ENCODE data around the gene SMAD3. TPM values are rescaled to one million over a fixed set of nuclear protein-coding genes. Genes with fewer than 3 reads are reported as not detected.

Gene SMAD3
- total RNA-seq, 3 donors from 2014 or later, result 23.2 to 25.7 (median 24.4) TPM

DNA sequence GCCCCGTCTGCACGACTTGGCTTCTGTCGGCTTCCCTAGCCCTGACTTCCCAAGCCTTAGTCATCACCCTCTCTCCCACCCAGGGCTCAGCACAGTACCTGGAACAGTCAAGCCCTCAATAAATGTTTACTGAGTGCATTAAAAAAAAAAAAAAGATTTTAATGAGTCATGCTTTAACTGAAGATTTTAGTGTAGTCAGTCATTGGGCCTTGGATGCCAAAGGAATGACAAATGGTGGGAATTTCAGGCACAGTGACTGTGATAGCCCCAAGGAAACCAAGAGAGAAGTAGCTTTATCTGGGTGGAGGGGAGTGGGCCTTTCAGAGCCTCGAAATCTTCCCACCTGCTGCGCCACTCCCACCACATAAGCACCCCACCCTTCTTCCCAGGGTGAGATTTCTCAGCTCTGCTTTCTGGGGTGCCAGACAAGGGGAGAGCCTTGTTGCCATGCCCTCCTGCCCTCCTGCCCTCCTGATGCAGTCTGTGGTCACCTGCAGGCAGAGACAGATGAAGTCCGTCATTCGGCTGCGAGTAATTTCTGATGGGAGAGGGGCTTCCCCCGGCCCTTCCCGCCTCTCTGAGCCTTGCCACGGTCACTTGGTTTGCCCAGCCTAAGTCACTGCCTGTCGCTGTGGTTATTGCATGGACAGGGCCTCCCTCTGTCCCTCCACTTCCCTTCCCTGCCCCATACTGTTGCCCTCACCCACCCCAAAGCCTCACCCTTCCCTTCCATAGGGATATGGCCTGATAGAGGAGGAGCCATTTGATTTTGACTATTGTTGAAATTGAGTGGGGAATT lies 41.8 kb downstream of the SMAD3 start:
- Mint-ChIP-seq H3K4me3 (peak overlapping the region; percentile 31), H3K27me3 (ENCODE audit: low read depth) (no peaks in the 10 kb centered on the region), H3K9me3 (no peaks in the 10 kb centered on the region), H3K36me3 (ENCODE audit: insufficient read depth) (peaks cover 3% of the 10 kb centered on the region), H3K4me1 (ENCODE audit: low read depth) (peaks cover 40% of the 10 kb centered on the region)
- peak in 1 of 2 donors; percentile 4 for ATAC-seq
- DNase-seq, result no peak

DNA sequence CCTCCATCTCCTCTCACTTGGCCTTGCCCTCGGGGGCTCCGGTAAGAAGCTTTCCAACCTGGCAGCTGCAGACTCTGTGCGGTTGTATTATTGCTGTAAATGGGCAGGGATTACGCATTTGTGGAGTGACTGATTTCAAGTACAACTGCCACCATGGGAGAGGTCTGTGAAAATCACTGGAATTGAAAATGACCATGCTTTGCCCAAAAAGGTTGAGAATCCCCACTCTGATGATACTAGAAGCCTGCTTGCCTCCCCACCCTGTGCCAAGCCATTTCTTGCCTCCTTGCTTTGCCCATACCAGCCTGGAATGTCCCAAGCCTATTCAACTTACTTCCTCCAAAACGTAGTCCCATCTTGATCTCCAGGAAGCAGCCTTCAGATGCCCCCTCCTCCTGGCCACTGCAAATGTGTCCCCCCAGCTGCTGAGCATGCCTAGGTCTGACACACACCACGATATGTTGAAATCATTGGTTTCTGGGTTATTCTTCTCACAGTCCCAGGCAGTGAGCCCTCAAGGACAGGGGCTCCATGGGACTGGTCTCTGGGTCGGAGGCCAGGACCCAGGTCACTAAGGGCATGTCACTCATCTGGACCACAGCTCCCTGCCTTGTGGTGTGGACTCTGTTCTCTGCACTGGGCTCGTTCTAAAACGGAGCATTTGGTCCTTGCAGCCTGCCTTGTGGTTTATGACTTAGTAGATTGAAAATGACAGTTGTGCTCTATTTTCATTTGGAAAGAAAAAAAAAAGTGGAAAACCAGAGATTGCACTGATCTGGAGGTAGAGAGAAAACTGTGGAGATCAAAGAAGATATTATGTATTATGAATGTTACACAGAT lies 42.9 kb downstream of the SMAD3 start:
- ATAC-seq, result no peak
- H3K4me3 Mint-ChIP-seq, result no peak overlapping the region
- H3K4me1 Mint-ChIP-seq (ENCODE audit: low read depth), result peaks cover 49% of the 10 kb centered on the region
- H3K36me3 Mint-ChIP-seq (ENCODE audit: insufficient read depth), result peaks cover 5% of the 10 kb centered on the region
- DNase-seq, result no peak
- no peaks in the 10 kb centered on the region for H3K9me3 Mint-ChIP-seq
- no peaks in the 10 kb centered on the region for H3K27me3 Mint-ChIP-seq (ENCODE audit: low read depth)

DNA sequence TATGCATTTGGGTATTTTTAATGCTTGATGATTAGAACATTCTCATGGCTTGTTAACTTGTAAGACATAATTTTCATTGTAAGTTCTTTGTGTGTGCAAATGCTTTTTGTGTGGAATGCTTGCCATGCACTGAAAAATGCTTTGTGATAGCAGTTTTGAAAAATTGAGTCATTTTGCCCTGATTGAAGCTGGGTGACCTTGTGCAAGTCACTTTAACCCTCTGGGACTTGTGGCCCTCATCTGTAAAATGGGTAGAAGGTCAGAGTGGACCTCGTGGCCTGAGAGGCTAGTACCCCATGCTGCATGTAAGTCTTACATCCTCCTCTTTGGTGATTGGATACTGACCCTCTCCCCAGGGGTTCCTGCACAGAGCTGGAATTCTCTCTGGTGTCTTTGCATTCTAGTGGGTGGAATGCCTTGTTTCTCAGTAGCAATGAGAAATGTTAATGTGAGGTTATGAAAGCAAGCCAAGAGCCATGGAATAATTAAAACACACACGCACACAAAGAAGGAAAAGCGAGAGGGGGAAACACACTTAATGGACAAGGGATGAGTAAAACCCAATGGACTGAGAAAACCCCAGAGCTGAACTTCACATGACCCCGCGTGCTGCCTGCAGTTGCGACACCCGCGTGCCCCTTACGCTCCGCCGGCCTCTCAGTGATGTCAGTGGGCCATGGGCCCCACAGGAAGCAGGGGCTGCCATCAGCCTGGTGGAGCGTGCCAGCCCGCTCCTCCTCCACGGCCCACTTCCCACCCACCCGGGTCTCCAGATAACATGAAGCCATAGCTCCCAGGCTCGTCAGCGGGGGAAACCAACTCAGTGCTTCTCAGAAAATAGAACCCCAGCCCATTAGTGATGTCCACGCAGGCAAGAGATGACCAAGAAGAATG lies 44.0 kb downstream of the SMAD3 start:
- Mint-ChIP-seq H3K9me3 (no peaks in the 10 kb centered on the region), H3K36me3 (ENCODE audit: insufficient read depth) (peaks cover 5% of the 10 kb centered on the region), H3K27me3 (ENCODE audit: low read depth) (no peaks in the 10 kb centered on the region), H3K4me3 (no peak overlapping the region), H3K4me1 (ENCODE audit: low read depth) (peaks cover 59% of the 10 kb centered on the region)
- ATAC-seq (no peak), DNase-seq (no peak)

DNA sequence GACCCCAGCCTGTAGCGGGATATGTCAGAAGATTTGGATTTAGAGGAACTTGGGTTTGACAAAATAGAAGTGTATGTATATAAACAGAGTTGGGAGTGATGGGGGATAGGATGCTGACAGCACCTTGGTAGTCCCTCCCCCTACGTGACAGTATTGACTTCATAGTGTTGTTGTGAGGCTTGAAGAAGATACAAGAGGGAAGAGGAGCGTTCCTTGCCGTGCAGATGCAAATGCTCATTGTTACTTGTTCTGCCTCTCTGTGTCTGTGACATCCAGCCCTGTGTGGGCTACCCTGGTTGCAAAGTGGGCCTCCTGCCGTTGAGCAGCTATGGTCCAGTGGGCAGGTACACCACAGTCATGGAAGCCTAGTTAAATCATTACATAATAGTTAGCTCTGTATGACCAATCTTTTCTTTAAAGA lies 45.0 kb downstream of the SMAD3 start:
- no peaks in the 10 kb centered on the region for H3K27me3 Mint-ChIP-seq (ENCODE audit: low read depth)
- H3K9me3 Mint-ChIP-seq, result no peaks in the 10 kb centered on the region
- peak overlapping the region; percentile 5 for H3K4me3 Mint-ChIP-seq
- H3K36me3 Mint-ChIP-seq (ENCODE audit: insufficient read depth), result peaks cover 5% of the 10 kb centered on the region
- DNase-seq (no peak), ATAC-seq (no peak)
- peaks cover 69% of the 10 kb centered on the region for H3K4me1 Mint-ChIP-seq (ENCODE audit: low read depth)

DNA sequence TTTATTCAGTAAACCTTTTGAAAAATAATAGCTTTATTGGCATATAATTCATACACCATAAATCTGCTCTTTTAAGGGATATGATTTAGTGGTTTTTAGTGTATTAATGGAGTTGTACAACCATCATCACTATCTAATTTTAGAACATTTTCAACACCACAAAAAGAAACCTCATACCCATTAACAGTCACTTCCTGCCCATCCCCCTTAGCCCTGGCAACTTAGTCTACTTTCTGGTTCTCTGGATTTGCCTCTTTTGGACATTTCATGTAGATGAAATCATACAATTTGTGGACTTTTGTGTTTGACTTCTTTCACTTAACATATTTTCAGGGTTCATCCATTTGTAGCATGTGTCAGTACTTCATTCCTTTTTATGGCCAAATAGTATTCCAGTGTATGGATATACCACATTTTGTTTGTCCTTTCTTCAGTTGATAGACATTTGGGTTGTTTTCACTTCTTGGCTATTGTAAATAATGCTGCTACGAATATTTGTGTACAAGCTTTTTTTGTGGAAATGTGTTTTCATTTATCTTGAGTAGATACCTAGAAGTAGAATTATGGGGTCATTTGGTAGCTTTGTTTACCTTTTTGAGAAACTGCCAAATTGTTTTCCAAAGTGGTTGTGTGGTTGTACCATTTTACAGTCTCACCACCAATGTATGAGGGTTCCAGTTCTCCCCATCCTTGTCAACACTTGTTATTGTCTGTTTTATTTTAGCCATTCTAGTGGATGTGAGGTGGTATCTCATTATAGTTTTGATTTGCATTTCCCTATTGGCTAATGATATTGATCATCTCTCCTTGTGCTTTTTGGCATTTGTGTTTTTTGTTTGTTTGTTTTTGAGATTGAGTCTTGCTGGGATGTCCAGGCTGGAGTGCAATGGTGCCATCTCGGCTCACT lies 45.8 kb downstream of the SMAD3 start:
- Mint-ChIP-seq H3K4me1 (ENCODE audit: low read depth) (peaks cover 77% of the 10 kb centered on the region), H3K4me3 (no peak overlapping the region), H3K36me3 (ENCODE audit: insufficient read depth) (peaks cover 3% of the 10 kb centered on the region), H3K9me3 (no peaks in the 10 kb centered on the region), H3K27me3 (ENCODE audit: low read depth) (no peaks in the 10 kb centered on the region)
- no peak for DNase-seq
- no peak for ATAC-seq

DNA sequence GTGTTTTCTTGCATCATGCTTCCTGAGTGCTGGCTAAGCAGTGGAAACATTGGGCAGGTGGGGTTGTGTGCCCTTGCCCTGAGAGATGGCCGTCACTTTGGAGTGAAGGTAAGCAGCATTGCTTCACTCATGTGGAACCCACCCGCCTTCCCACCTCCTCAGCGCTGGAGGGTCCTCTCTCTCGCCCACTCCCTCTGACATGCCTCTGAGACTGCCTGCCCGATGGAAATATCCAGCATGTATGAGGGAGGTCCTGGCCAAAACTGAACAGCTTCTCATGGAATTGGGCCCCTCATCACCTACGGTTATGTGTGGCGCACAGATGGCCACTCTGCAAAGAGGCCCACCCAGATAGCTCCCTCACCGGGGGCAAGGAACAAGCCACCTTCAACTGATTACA lies 48.6 kb downstream of the SMAD3 start:
- peaks cover 5% of the 10 kb centered on the region for H3K36me3 Mint-ChIP-seq (ENCODE audit: insufficient read depth)
- H3K4me3 Mint-ChIP-seq, result no peak overlapping the region
- DNase-seq, result no peak

DNA sequence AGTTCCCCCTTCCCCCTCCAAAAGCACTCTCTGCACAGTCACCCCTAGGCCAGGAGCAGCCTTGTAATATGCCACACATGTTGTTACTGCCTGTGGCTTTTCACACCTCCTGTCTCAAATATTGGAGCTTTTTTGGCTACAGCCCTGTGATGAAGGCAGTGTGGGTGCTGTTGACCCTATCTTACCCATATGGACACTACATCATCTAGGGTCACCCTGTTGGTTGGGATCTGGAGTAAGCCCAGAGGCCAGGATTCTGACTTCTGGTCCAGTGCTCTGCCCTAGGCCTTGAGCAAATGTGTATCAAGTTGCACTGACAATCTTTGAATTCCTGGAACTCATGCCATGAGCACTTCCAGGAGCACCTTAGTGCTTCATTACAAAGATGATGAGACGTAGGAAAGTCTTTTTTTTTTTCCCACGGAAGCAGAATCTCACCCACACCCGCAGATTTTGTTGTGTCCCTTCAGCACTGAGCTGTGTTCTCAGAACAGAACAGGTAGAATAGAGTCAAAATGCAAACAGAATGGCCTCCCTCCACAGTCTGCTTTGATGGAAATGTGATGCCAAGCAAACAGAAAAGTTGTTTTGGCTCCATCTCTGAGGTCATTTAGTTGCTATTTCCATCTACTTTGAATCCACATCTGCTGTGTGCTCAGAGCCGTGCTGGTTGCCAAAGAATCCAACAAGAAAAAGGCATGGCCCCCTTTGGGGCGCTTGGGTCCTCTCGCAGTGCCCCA lies 49.6 kb downstream of the SMAD3 start:
- peak; percentile 49 to 62 for ATAC-seq
- no peak for DNase-seq
- H3K4me3 Mint-ChIP-seq, result peak overlapping the region; percentile 19
- H3K27me3 Mint-ChIP-seq (ENCODE audit: low read depth), result no peaks in the 10 kb centered on the region
- no peaks in the 10 kb centered on the region for H3K9me3 Mint-ChIP-seq
- peaks cover 7% of the 10 kb centered on the region for H3K36me3 Mint-ChIP-seq (ENCODE audit: insufficient read depth)
- H3K4me1 Mint-ChIP-seq (ENCODE audit: low read depth), result peaks cover 93% of the 10 kb centered on the region

More for the DNA sequence above, 48.6 kb downstream of the SMAD3 start:
- H3K27me3 Mint-ChIP-seq (ENCODE audit: low read depth), result no peaks in the 10 kb centered on the region
- H3K9me3 Mint-ChIP-seq, result no peaks in the 10 kb centered on the region
- no peak for ATAC-seq
- peaks cover 93% of the 10 kb centered on the region for H3K4me1 Mint-ChIP-seq (ENCODE audit: low read depth)

DNA sequence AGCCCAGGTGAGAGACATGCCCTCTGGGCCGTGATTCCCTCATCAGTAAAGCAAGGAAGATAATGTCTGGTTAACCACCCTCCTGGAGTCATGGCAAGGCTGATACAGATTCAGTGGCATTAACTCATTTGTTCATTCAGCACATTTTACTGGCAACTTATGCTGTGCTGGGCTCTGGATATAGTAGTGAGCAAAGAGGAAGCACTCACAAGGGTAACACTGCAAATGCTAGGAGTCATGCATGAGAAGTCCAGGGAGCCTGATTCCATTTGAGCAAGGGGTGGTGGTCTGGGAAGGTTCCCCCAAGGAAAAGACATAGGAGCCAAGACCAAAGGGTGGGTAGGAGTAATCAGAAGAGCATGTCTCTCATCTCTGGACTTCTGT lies 50.2 kb downstream of the SMAD3 start:
- no peaks in the 10 kb centered on the region for H3K27me3 Mint-ChIP-seq (ENCODE audit: low read depth)
- no peaks in the 10 kb centered on the region for H3K9me3 Mint-ChIP-seq
- peak overlapping the region; percentile 19 for H3K4me3 Mint-ChIP-seq
- no peak for DNase-seq
- H3K4me1 Mint-ChIP-seq (ENCODE audit: low read depth), result peaks cover 93% of the 10 kb centered on the region
- no peak for ATAC-seq
- peaks cover 7% of the 10 kb centered on the region for H3K36me3 Mint-ChIP-seq (ENCODE audit: insufficient read depth)

DNA sequence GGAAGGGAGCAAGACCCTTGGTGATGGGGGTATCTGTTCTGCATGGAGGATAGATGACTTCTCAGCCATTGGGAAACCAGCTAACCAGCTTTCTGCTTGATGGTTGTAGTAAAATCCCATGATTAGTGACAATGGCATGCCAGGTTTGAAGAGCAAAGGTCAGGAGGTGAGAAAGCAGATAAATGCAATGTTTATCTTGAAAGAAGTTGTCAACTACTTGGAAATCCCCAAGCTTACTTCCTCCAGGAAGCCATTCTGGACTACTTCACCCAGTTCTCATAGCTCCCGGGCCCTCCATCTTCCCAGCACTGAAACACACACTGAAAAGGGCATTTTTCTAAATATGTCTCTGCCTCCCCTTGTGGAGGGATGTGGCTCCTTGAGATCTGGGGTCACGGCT lies 51.3 kb downstream of the SMAD3 start:
- peaks cover 7% of the 10 kb centered on the region for H3K36me3 Mint-ChIP-seq (ENCODE audit: insufficient read depth)
- H3K4me3 Mint-ChIP-seq, result no peak overlapping the region
- no peak for ATAC-seq
- DNase-seq, result no peak
- no peaks in the 10 kb centered on the region for H3K9me3 Mint-ChIP-seq
- peaks cover 94% of the 10 kb centered on the region for H3K4me1 Mint-ChIP-seq (ENCODE audit: low read depth)
- no peaks in the 10 kb centered on the region for H3K27me3 Mint-ChIP-seq (ENCODE audit: low read depth)

DNA sequence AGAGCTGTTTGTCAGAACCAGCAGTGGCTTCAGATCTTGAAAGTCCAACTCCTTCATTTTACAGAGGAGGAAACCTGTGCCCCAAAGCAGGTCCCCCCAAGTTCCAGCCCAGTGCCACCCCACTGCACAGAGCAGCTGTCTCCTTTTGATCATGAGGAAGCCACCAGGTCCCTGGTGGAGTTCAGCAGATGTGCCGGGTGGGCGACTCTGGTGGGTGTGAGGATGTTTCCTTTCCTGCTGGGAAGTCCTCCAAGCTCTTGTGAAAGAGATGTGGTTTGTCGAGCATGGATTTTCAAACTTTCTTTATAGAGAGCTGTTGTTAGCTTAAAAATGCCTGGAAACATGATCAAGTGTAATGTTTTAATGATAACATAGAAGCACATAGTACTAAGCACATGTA lies 52.0 kb downstream of the SMAD3 start:
- Mint-ChIP-seq H3K4me1 (ENCODE audit: low read depth) (peaks cover 98% of the 10 kb centered on the region), H3K27me3 (ENCODE audit: low read depth) (no peaks in the 10 kb centered on the region), H3K9me3 (no peaks in the 10 kb centered on the region), H3K4me3 (no peak overlapping the region), H3K36me3 (ENCODE audit: insufficient read depth) (peaks cover 7% of the 10 kb centered on the region)
- DNase-seq (no peak), ATAC-seq (no peak)

DNA sequence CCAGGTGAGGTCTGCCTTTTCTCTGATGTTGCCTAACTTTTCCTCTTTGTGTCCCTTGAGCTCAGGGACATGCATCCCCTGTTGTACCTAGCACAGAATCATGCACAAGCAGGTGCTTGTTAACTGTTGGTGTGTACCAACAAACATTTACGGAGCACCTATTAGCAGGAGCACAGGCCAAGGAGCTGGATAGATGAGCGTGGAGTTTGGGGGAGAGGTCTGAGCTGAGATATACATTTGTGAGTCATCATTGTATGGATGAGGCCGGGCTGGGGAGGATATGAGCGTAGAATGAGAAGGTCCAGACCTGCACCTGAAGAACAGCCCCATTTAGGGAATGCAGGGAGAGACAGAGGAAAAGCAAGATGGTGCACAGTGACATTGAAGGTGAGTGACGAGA lies 53.4 kb downstream of the SMAD3 start:
- DNase-seq (no peak), ATAC-seq (no peak)
- peak overlapping the region; percentile 3 for H3K4me3 Mint-ChIP-seq
- H3K36me3 Mint-ChIP-seq (ENCODE audit: insufficient read depth), result peaks cover 6% of the 10 kb centered on the region
- H3K9me3 Mint-ChIP-seq, result no peaks in the 10 kb centered on the region
- no peaks in the 10 kb centered on the region for H3K27me3 Mint-ChIP-seq (ENCODE audit: low read depth)
- H3K4me1 Mint-ChIP-seq (ENCODE audit: low read depth), result peaks cover 92% of the 10 kb centered on the region

DNA sequence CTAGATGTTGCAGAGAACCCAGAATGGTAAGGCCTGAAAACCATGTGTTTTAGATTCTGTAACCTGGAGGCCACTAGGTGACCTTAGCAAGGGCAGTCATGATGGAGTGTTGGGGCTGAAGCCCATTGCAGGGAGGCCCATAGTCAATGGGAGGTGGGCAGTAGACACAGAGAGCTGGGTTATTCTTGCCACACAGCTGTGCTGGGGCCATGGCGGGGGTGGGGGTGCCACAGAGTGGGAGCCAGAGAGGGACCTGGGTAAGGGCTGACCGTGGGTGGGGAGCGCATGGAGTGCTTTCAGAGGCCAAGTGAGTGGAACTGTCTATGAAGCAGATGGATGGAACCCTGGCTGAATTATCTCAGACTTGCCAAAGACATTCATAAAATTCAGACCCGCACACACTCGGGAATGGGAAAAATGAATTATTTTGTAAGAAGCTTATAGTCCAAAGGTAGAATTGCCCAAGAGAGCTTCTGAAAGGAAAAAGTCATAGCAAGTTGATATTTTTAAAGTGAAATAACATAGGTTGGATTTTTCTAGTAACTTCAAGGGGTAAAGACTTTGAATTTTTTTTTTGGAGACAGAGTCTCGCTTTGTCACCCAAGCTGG lies 53.9 kb downstream of the SMAD3 start:
- peaks cover 10% of the 10 kb centered on the region for H3K36me3 Mint-ChIP-seq (ENCODE audit: insufficient read depth)
- ATAC-seq, result no peak
- H3K4me1 Mint-ChIP-seq (ENCODE audit: low read depth), result peaks cover 92% of the 10 kb centered on the region
- H3K9me3 Mint-ChIP-seq, result no peaks in the 10 kb centered on the region
- H3K27me3 Mint-ChIP-seq (ENCODE audit: low read depth), result no peaks in the 10 kb centered on the region
- no peak overlapping the region for H3K4me3 Mint-ChIP-seq
- DNase-seq, result no peak
